H9 (cell line): ENCODE measurements around the gene SUPT6H. TPM values are rescaled to one million over a fixed set of nuclear protein-coding genes. Genes with fewer than 3 reads are reported as not detected.

Experiments used
- DNase-seq: peaks from one replicate; pipeline ENCODE4 v3.0.0-alpha.2; 2017
- H2AFZ ChIP-seq: one replicate; pipeline ENCODE4 v1.6.1; 2013; ENCODE audit warnings: mild to moderate bottlenecking, low read length, control low read depth, moderate library complexity
- H2AK5ac ChIP-seq: 2 replicates; pipeline ENCODE4 v1.6.1; 2013; ENCODE audit warnings: low read length, control low read depth, mixed read lengths; ENCODE audit not compliant: insufficient read length
- H2BK120ac ChIP-seq: one replicate; pipeline ENCODE4 v1.6.1; 2013; ENCODE audit warnings: low read depth, mild to moderate bottlenecking, low read length, control low read depth, inconsistent platforms; ENCODE audit not compliant: poor library complexity, severe bottlenecking
- H2BK12ac ChIP-seq: 2 replicates; pipeline ENCODE4 v1.6.1; 2013; ENCODE audit warnings: low read length, control low read depth, mixed read lengths, low read depth; ENCODE audit not compliant: insufficient read length
- H2BK15ac ChIP-seq: 2 replicates; pipeline ENCODE4 v1.6.1; 2013; ENCODE audit warnings: low read depth, low read length, control low read depth
- H2BK20ac ChIP-seq: one replicate; pipeline ENCODE4 v1.6.1; 2013; ENCODE audit warnings: low read depth, mild to moderate bottlenecking, low read length, control low read depth, inconsistent platforms; ENCODE audit not compliant: poor library complexity, severe bottlenecking
- H2BK5ac ChIP-seq: 2 replicates; pipeline ENCODE4 v1.6.1; 2013; ENCODE audit warnings: low read length, control low read depth, mixed read lengths; ENCODE audit not compliant: insufficient read length
- H3K14ac ChIP-seq: 2 replicates; pipeline ENCODE4 v1.6.1; 2013; ENCODE audit warnings: low read length, control low read depth; ENCODE audit not compliant: insufficient read depth
- H3K18ac ChIP-seq: 2 replicates; pipeline ENCODE4 v1.6.1; 2013; ENCODE audit warnings: low read depth, mild to moderate bottlenecking, mixed read lengths, low read length, control low read depth; ENCODE audit not compliant: insufficient read length
- H3K23ac ChIP-seq: 2 replicates; pipeline ENCODE4 v1.6.1; 2013; ENCODE audit warnings: low read length, control low read depth, mixed read lengths, low read depth; ENCODE audit not compliant: insufficient read length
- H3K23me2 ChIP-seq: 2 replicates; pipeline ENCODE4 v1.6.1; 2013; ENCODE audit warnings: low read depth, mild to moderate bottlenecking, mixed read lengths, low read length, control low read depth; ENCODE audit not compliant: insufficient read length, poor library complexity, severe bottlenecking
- H3K27ac ChIP-seq: 2 replicates; pipeline ENCODE4 v1.5.1; 2013; ENCODE audit warnings: low read length, control low read depth, mixed read lengths, low read depth; ENCODE audit not compliant: insufficient read length
- H3K27me3 ChIP-seq: 2 replicates; pipeline ENCODE4 v1.6.1; 2013; ENCODE audit warnings: low read length, control low read depth, inconsistent platforms; ENCODE audit not compliant: insufficient read depth
- H3K4ac ChIP-seq: 2 replicates; pipeline ENCODE4 v1.6.1; 2013; ENCODE audit warnings: low read depth, mild to moderate bottlenecking, control low read depth, inconsistent platforms, low read length, moderate library complexity
- H3K4me1 ChIP-seq: 2 replicates; pipeline ENCODE4 v1.6.1; 2013; ENCODE audit warnings: low read length, control low read depth, inconsistent platforms; ENCODE audit not compliant: insufficient read depth
- H3K4me2 ChIP-seq: 2 replicates; pipeline ENCODE4 v1.6.1; 2013; ENCODE audit warnings: low read length, control low read depth, mixed read lengths; ENCODE audit not compliant: insufficient read length, insufficient read depth
- H3K56ac ChIP-seq: 2 replicates; pipeline ENCODE4 v1.6.1; 2013; ENCODE audit warnings: low read depth, mild to moderate bottlenecking, mixed read lengths, low read length, control low read depth; ENCODE audit not compliant: insufficient read length
- H3K79me1 ChIP-seq: 2 replicates; pipeline ENCODE4 v1.6.1; 2013; ENCODE audit warnings: low read depth, mild to moderate bottlenecking, moderate library complexity, low read length, control low read depth, inconsistent platforms; ENCODE audit not compliant: insufficient read depth, poor library complexity, severe bottlenecking
- H3K79me2 ChIP-seq: 2 replicates; pipeline ENCODE4 v1.6.1; 2013; ENCODE audit warnings: low read length, control low read depth, inconsistent platforms; ENCODE audit not compliant: insufficient read depth
- H3K9ac ChIP-seq: 2 replicates; pipeline ENCODE4 v1.6.1; 2013; ENCODE audit warnings: low read length, control low read depth, mixed read lengths; ENCODE audit not compliant: insufficient read length; ENCODE audit errors: extremely low read depth
- H3K9me3 ChIP-seq: one replicate; pipeline ENCODE4 v1.6.1; 2013; ENCODE audit warnings: low read depth, low read length, inconsistent platforms; ENCODE audit not compliant: control insufficient read depth
- H3T11ph ChIP-seq: one replicate; pipeline ENCODE4 v1.6.1; 2013; ENCODE audit warnings: mild to moderate bottlenecking, low read length, control low read depth, inconsistent platforms
- H4K20me1 ChIP-seq: one replicate; pipeline ENCODE4 v1.6.1; 2013; ENCODE audit not compliant: control insufficient read depth, insufficient read length, insufficient read depth
- H4K5ac ChIP-seq: 2 replicates; pipeline ENCODE4 v1.6.1; 2013; ENCODE audit warnings: low read depth, mild to moderate bottlenecking, mixed read lengths, low read length, control low read depth; ENCODE audit not compliant: insufficient read length
- H4K8ac ChIP-seq: replicated peaks from 2 replicates; pipeline ENCODE4 v1.6.1; 2013; ENCODE audit warnings: low read length, control low read depth, mixed read lengths, low read depth; ENCODE audit not compliant: insufficient read length
- H4K91ac ChIP-seq: 2 replicates; pipeline ENCODE4 v1.6.1; 2013; ENCODE audit warnings: low read depth, mild to moderate bottlenecking, moderate library complexity, mixed read lengths, low read length, control low read depth; ENCODE audit not compliant: insufficient read length
- H3K27ac Mint-ChIP-seq, 3 experiments: 2 replicates in 2 of 3; 3 replicates in 1 of 3; pipeline ENCODE4 v1.8.0; 2020 to 2021; ENCODE audit warnings: mixed read lengths in 3 of 3, mild to moderate bottlenecking in 1 of 3, moderate library complexity in 1 of 3
- H3K27me3 Mint-ChIP-seq: 2 replicates; pipeline ENCODE4 v1.8.0; 2021; ENCODE audit warnings: low read depth, mild to moderate bottlenecking, moderate library complexity, mixed read lengths
- H3K36me3 Mint-ChIP-seq, 3 experiments: 2 replicates in 2 of 3; 3 replicates in 1 of 3; pipeline ENCODE4 v1.8.0; 2020 to 2021; ENCODE audit warnings: low read depth in 3 of 3, mixed read lengths in 3 of 3; ENCODE audit not compliant: insufficient read depth in 1 of 3
- H3K4me1 Mint-ChIP-seq, 2 experiments: 2 replicates each; pipeline ENCODE4 v1.8.0; 2020; ENCODE audit warnings: mixed read lengths in 2 of 2
- H3K4me3 Mint-ChIP-seq, 2 experiments: 2 replicates in 1 of 2; 3 replicates in 1 of 2; pipeline ENCODE4 v1.8.0; 2020 to 2021; ENCODE audit warnings: mild to moderate bottlenecking in 2 of 2, mixed read lengths in 2 of 2, moderate library complexity in 1 of 2
- H3K9me3 Mint-ChIP-seq, 2 experiments: 2 replicates in 1 of 2; 3 replicates in 1 of 2; pipeline ENCODE4 v1.8.0; 2020; ENCODE audit warnings: mild to moderate bottlenecking in 2 of 2, mixed read lengths in 2 of 2, moderate library complexity in 1 of 2
- CTCF ChIP-seq: fragments of 200-600 bp; sonication (generic); conservative IDR thresholded peaks from 3 replicates; pipeline ENCODE4 v1.8.0; 2021; ENCODE audit warnings: antibody characterized with exemption, mild to moderate bottlenecking
- WGBS: extraction: QIAGEN DNeasy Blood & Tissue Kit; methylation state at CpG from one replicate; pipeline ENCODE4 v1.1.7; 2013; ENCODE audit warnings: missing lambda C conversion rate, low lambda C conversion rate, mixed read lengths; ENCODE audit not compliant: insufficient read length; ENCODE audit errors: extremely low coverage; 5-methylcytosine and 5-hydroxymethylcytosine counted together
- total RNA-seq: library from RNA; stranded (reverse); gene quantifications from 2 replicates; pipeline ENCODE4 v1.2.1, GENCODE V29; 2021

Gene SUPT6H
- total RNA-seq, 1 experiment from 2014 or later: 85.8 TPM

- no peak for TF ChIP-seq CTCF
- peaks cover 1% of the 10 kb centered on the region; the same call in 1 of the 2 replicates for H3K27me3 ChIP-seq
- Mint-ChIP-seq H3K4me1 (no peaks in the 10 kb centered on the region), H3K27me3 (no peaks in the 10 kb centered on the region), H3K4me3 (no peak overlapping the region), H3K36me3 (peaks cover 60 to 98% (median 79%) of the 10 kb centered on the region in 3 experiments; a peak in 6 of 7 replicates), H3K9me3 (no peaks in the 10 kb centered on the region), H3K27ac (no peak overlapping the region)
- H4K8ac ChIP-seq: no peak overlapping the region
- H2AFZ ChIP-seq: no peak overlapping the region
- H3K14ac ChIP-seq: no peak overlapping the region
- H3K9me3 ChIP-seq: no peaks in the 10 kb centered on the region
- no peak overlapping the region for H2BK120ac ChIP-seq
- H3K4me1 ChIP-seq: no peaks in the 10 kb centered on the region
- no peaks in the 10 kb centered on the region for H3K79me1 ChIP-seq
- H3K23me2 ChIP-seq: no peaks in the 10 kb centered on the region
- no peak overlapping the region for H2BK20ac ChIP-seq
- no peak for DNase-seq
- no peak overlapping the region for H2AK5ac ChIP-seq
- H2BK5ac ChIP-seq: no peak overlapping the region
- no peak overlapping the region for H4K91ac ChIP-seq
- H3K4ac ChIP-seq: no peak overlapping the region
- H3K18ac ChIP-seq: no peak overlapping the region
- H3K23ac ChIP-seq: no peak overlapping the region
- H3K9ac ChIP-seq: no peak overlapping the region
- no peak overlapping the region for H2BK15ac ChIP-seq
- no peak overlapping the region for H3K56ac ChIP-seq
- H3K4me2 ChIP-seq: no peak overlapping the region
- WGBS: no CpG with 5 or more reads among the region's 4 CpGs
- H3T11ph ChIP-seq: no peak overlapping the region
- no peak overlapping the region for H3K27ac ChIP-seq
- H4K20me1 ChIP-seq: no peaks in the 10 kb centered on the region
- no peaks in the 10 kb centered on the region for H3K79me2 ChIP-seq
- no peak overlapping the region for H4K5ac ChIP-seq
- H2BK12ac ChIP-seq: no peak overlapping the region
Measured at GRCh38 chr17:28688481-28688880, 26.5 kb downstream of the SUPT6H start.
